22Rv1 (cell line): ENCODE results near the gene MROH2A.

Experiments
- ZFX ChIP-seq: fragments of 450-650 bp; IDR thresholded peaks from 2 replicates; pipeline ENCODE4 v1.6.1; 2017; ENCODE audit warnings: antibody characterized with exemption, borderline replicate concordance
- TF ChIP-seq, protein P1 (sequence below): fragments of 450-650 bp; IDR thresholded peaks from 2 replicates; pipeline ENCODE4 v1.5.1; 2017; ENCODE audit warnings: mild to moderate bottlenecking

GRCh38 chr2:233838726-233839446, 60.8 kb downstream of the MROH2A start:
- TF ChIP-seq, protein P1, sequence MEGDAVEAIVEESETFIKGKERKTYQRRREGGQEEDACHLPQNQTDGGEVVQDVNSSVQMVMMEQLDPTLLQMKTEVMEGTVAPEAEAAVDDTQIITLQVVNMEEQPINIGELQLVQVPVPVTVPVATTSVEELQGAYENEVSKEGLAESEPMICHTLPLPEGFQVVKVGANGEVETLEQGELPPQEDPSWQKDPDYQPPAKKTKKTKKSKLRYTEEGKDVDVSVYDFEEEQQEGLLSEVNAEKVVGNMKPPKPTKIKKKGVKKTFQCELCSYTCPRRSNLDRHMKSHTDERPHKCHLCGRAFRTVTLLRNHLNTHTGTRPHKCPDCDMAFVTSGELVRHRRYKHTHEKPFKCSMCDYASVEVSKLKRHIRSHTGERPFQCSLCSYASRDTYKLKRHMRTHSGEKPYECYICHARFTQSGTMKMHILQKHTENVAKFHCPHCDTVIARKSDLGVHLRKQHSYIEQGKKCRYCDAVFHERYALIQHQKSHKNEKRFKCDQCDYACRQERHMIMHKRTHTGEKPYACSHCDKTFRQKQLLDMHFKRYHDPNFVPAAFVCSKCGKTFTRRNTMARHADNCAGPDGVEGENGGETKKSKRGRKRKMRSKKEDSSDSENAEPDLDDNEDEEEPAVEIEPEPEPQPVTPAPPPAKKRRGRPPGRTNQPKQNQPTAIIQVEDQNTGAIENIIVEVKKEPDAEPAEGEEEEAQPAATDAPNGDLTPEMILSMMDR, result no peak
- no peak for TF ChIP-seq ZFX
